Measurements from ENCODE around the gene TPRG1L.

Gene TPRG1L

DNA sequence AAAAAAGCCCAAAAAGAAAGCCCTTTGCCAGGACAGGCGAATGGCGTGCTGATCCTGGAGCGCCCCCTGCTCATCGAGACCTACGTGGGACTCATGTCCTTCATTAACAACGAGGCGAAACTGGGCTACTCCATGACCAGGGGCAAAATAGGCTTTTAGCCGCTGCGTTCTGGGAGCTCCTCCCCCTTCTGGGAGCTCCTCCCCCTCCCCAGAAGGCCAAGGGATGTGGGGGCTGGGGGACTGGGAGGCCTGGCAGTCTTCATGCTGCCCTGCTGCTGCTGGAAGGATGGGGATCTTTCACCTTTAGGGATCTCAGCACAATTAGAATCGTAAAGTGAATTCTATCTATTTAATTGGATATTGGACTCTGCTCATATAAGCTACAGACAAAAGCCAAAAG lies 3.6 kb downstream of the TPRG1L start:
- no peak overlapping the region for H2AFZ ChIP-seq (ENCODE audit: low read depth, low read length, severe bottlenecking)
- H3K9ac ChIP-seq (ENCODE audit: low read length), result no peak overlapping the region
- H3K4me2 ChIP-seq (ENCODE audit: low read depth, low read length, poor library complexity, severe bottlenecking), result no peak overlapping the region
- H3F3A ChIP-seq (ENCODE audit: insufficient read depth), result no peaks in the 10 kb centered on the region
- H3K9me2 ChIP-seq (replicated peaks; ENCODE audit: insufficient read depth, low read length), result no peaks in the 10 kb centered on the region
- TF ChIP-seq, protein P1, sequence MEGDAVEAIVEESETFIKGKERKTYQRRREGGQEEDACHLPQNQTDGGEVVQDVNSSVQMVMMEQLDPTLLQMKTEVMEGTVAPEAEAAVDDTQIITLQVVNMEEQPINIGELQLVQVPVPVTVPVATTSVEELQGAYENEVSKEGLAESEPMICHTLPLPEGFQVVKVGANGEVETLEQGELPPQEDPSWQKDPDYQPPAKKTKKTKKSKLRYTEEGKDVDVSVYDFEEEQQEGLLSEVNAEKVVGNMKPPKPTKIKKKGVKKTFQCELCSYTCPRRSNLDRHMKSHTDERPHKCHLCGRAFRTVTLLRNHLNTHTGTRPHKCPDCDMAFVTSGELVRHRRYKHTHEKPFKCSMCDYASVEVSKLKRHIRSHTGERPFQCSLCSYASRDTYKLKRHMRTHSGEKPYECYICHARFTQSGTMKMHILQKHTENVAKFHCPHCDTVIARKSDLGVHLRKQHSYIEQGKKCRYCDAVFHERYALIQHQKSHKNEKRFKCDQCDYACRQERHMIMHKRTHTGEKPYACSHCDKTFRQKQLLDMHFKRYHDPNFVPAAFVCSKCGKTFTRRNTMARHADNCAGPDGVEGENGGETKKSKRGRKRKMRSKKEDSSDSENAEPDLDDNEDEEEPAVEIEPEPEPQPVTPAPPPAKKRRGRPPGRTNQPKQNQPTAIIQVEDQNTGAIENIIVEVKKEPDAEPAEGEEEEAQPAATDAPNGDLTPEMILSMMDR (IDR thresholded peaks at IDR 0.05; ENCODE audit: insufficient read depth, low read length, poor library complexity, severe bottlenecking), result no peak
- TF ChIP-seq EZH2phosphoT487 (conservative IDR thresholded peaks at IDR 0.05; ENCODE audit: low read length), result no peak
- H4K20me1 ChIP-seq (ENCODE audit: low read depth, low read length), result no peaks in the 10 kb centered on the region
- no peaks in the 10 kb centered on the region for H3K9me3 ChIP-seq (ENCODE audit: insufficient read depth, low read length)
- H3K27ac ChIP-seq (ENCODE audit: low read depth, low read length), result no peak overlapping the region
- H3K79me2 ChIP-seq (ENCODE audit: insufficient read depth, low read length), result no peaks in the 10 kb centered on the region
- H3K36me3 ChIP-seq (ENCODE audit: low read length), result no peaks in the 10 kb centered on the region
- H3K27me3 ChIP-seq (ENCODE audit: low read length), result no peaks in the 10 kb centered on the region
- H3K4me3 ChIP-seq (ENCODE audit: insufficient read depth, low read length, poor library complexity, severe bottlenecking), result no peak overlapping the region

DNA sequence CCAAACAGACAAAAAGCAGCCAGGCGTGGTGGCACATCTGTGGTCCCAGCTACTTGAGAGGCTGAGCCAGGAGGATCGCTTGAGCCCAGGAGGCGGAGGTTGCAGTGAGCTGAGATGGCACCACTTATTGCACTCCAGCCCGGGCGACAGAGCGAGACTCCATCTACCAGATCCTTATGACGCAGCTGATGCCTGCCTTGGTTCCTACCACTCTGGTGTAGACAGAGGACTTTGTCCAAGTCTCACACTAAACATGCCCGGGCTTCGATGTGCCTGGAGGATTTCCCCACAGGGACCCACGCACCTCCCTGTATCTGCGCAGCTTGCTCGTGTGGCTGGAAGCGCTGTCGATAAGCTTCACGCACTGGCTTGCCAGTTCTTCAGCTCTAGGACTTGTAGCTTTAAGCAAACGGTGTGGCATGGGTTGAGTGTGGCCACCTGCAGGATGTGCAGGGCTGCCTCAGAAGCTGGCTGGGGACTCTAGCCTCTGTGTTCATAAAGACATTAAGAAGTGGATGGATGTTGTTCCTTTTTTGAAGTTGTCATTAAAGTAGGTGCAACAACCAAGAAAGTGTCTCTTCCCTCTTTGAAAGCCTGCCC lies 4.8 kb downstream of the TPRG1L start:
- Histone ChIP-seq H3K9ac (ENCODE audit: low read length) (no peak overlapping the region), H2AFZ (ENCODE audit: low read depth, low read length, severe bottlenecking) (no peak overlapping the region), H4K20me1 (ENCODE audit: low read depth, low read length) (no peaks in the 10 kb centered on the region), H3K4me3 (ENCODE audit: insufficient read depth, low read length, poor library complexity, severe bottlenecking) (no peak overlapping the region), H3K27ac (ENCODE audit: low read depth, low read length) (no peak overlapping the region), H3K9me2 (replicated peaks; ENCODE audit: insufficient read depth, low read length) (no peaks in the 10 kb centered on the region), H3K36me3 (ENCODE audit: low read length) (no peaks in the 10 kb centered on the region), H3F3A (ENCODE audit: insufficient read depth) (no peaks in the 10 kb centered on the region), H3K27me3 (ENCODE audit: low read length) (no peaks in the 10 kb centered on the region), H3K79me2 (ENCODE audit: insufficient read depth, low read length) (no peaks in the 10 kb centered on the region), H3K4me2 (ENCODE audit: low read depth, low read length, poor library complexity, severe bottlenecking) (no peak overlapping the region), H3K9me3 (ENCODE audit: insufficient read depth, low read length) (no peaks in the 10 kb centered on the region)
- TF ChIP-seq EZH2phosphoT487 (conservative IDR thresholded peaks at IDR 0.05; ENCODE audit: low read length), result no peak
- TF ChIP-seq, protein P1 (IDR thresholded peaks at IDR 0.05; ENCODE audit: insufficient read depth, low read length, poor library complexity, severe bottlenecking), result no peak

DNA sequence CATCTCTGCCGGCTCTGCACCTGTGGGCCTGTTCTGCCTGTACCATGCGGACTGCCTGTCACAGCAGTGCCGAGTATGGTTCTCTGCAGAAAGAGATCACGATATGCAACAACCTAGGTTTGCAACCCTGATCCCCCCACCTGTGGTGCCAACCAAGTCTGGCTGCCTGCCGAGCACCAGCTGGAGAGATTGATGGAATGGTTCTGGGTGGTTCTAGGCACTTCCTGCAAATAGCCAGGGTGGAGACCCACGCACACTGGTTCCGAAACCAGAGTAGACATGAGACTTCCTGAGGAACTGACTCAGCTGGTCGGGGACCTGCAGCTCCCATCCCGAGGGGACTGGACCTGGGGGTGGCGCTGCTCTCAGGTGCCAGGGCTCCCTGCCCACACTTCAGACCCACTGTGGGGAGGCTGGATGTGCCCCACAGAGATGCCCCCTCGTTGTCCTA lies 5.4 kb downstream of the TPRG1L start:
- Histone ChIP-seq H3K4me2 (ENCODE audit: low read depth, low read length, poor library complexity, severe bottlenecking) (no peak overlapping the region), H4K20me1 (ENCODE audit: low read depth, low read length) (no peaks in the 10 kb centered on the region), H3K27ac (ENCODE audit: low read depth, low read length) (no peak overlapping the region), H3K9me3 (ENCODE audit: insufficient read depth, low read length) (no peaks in the 10 kb centered on the region), H3K9ac (ENCODE audit: low read length) (no peak overlapping the region), H3K79me2 (ENCODE audit: insufficient read depth, low read length) (no peaks in the 10 kb centered on the region), H3F3A (ENCODE audit: insufficient read depth) (no peaks in the 10 kb centered on the region), H3K9me2 (replicated peaks; ENCODE audit: insufficient read depth, low read length) (no peaks in the 10 kb centered on the region), H3K4me3 (ENCODE audit: insufficient read depth, low read length, poor library complexity, severe bottlenecking) (no peak overlapping the region), H2AFZ (ENCODE audit: low read depth, low read length, severe bottlenecking) (no peak overlapping the region), H3K27me3 (ENCODE audit: low read length) (no peaks in the 10 kb centered on the region), H3K36me3 (ENCODE audit: low read length) (no peaks in the 10 kb centered on the region)
- TF ChIP-seq, protein P1 (IDR thresholded peaks at IDR 0.05; ENCODE audit: insufficient read depth, low read length, poor library complexity, severe bottlenecking), result no peak
- no peak for TF ChIP-seq EZH2phosphoT487 (conservative IDR thresholded peaks at IDR 0.05; ENCODE audit: low read length)

All from SU-DHL-6 (cell line).